DND-41 (cell line): ENCODE measurements around the gene GLCCI1.
A peak's percentile ranks its signal among the peaks of the same experiment; 100 is the strongest.

Experiments
- EZH2 ChIP-seq: IDR thresholded peaks from 3 replicates; pipeline ENCODE4 v1.6.1; 2012; ENCODE audit warnings: borderline replicate concordance, low read depth, mild to moderate bottlenecking, moderate library complexity, low read length, inconsistent platforms; ENCODE audit not compliant: severe bottlenecking
- TF ChIP-seq, protein P1 (sequence below): IDR thresholded peaks from 2 replicates; pipeline ENCODE4 v1.5.1; 2012; ENCODE audit warnings: borderline replicate concordance, low read length, moderate library complexity, mild to moderate bottlenecking; ENCODE audit not compliant: poor library complexity, severe bottlenecking; ENCODE audit errors: extremely low read depth

DNA sequence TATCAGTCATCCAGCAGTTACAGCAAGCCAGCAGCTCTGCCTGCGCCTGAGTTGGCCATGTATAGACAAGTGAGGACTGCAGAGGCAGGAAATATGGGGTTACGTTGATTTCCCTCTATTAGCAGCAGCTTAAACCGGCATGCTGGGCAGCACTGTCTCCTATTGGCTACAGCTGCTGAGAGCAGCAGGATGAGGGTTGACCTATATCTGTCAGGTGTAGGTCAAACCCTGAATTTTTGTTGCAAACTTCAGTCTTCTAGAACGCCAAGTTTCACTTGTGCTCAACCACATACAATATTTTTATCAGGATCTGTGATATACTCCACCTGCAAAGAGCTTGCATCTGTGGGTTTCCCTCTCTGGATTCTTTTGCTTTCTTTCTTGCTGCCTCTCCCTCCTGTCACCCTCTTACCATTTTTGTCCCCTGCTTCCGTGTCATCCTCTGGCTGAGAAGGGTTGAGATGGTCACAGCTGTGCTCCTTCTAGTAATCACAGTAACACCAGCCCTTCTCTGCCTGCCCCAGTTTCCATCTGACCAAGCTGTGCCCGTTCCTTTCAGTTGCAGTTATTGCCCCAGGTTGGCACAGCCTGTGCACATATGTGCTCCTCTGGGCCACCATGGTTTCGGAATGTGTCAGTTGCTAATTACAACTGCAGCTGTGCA is 23.8 kb upstream of the GLCCI1 start:
- TF ChIP-seq, protein P1, sequence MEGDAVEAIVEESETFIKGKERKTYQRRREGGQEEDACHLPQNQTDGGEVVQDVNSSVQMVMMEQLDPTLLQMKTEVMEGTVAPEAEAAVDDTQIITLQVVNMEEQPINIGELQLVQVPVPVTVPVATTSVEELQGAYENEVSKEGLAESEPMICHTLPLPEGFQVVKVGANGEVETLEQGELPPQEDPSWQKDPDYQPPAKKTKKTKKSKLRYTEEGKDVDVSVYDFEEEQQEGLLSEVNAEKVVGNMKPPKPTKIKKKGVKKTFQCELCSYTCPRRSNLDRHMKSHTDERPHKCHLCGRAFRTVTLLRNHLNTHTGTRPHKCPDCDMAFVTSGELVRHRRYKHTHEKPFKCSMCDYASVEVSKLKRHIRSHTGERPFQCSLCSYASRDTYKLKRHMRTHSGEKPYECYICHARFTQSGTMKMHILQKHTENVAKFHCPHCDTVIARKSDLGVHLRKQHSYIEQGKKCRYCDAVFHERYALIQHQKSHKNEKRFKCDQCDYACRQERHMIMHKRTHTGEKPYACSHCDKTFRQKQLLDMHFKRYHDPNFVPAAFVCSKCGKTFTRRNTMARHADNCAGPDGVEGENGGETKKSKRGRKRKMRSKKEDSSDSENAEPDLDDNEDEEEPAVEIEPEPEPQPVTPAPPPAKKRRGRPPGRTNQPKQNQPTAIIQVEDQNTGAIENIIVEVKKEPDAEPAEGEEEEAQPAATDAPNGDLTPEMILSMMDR: peak; percentile 30
- no peak for TF ChIP-seq EZH2
